Retinal pigment epithelial cell (primary cell): ENCODE results near the gene CCDC137.

Experiments
- DNase-seq: peaks from one replicate; pipeline ENCODE4 v3.0.0-alpha.2; 2010; ENCODE audit warnings: low read depth
- H3K4me3 ChIP-seq: 2 replicates; pipeline ENCODE4 v1.5.1; 2011; ENCODE audit warnings: mild to moderate bottlenecking, low read length, control low read depth, moderate library complexity
- CTCF ChIP-seq: conservative IDR thresholded peaks from 2 replicates; pipeline ENCODE4 v1.5.1; 2011; ENCODE audit warnings: low read depth, low read length, control low read depth, inconsistent platforms

CCDC137 gene

GRCh38 chr17:81682565-81683207, 16.1 kb downstream of the CCDC137 start:
- DNase-seq = no peak
- peak overlapping the region; percentile 90 for H3K4me3 ChIP-seq
- TF ChIP-seq CTCF = no peak

GRCh38 chr17:81683208-81683583, 16.7 kb downstream of the CCDC137 start:
- no peak for TF ChIP-seq CTCF
- H3K4me3 ChIP-seq = peak overlapping the region; percentile 90
- no peak for DNase-seq

GRCh38 chr17:81683584-81684441, 17.3 kb downstream of the CCDC137 start, which contains the start of the genes ARL16 and HGS:
ARL16 (minus strand) TSS chr17:81683797; CDS start chr17:81683753, 44 bp downstream.
HGS (plus strand) TSS chr17:81684011; CDS start chr17:81684067, 56 bp downstream.
- H3K4me3 ChIP-seq = peak within 1 kb of the TSS; percentile 90
- TF ChIP-seq CTCF = no peak
- DNase-seq = peak; percentile 93

- H3K4me3 ChIP-seq = peak overlapping the region; percentile 90
- no peak for TF ChIP-seq CTCF
- no peak for DNase-seq
These were observed 17.9 kb downstream of the CCDC137 start for GRCh38 chr17:81684442-81684911.

- peak overlapping the region; percentile 90 for H3K4me3 ChIP-seq
- no peak for TF ChIP-seq CTCF
- DNase-seq = no peak
These were observed 18.6 kb downstream of the CCDC137 start for GRCh38 chr17:81685108-81685507.

GRCh38 chr17:81686614-81687013, 20.1 kb downstream of the CCDC137 start:
- DNase-seq = no peak
- no peak for TF ChIP-seq CTCF
- no peak overlapping the region for H3K4me3 ChIP-seq
